ENCODE results near the gene STAM2. TPM values are rescaled to one million over a fixed set of nuclear protein-coding genes. Genes with fewer than 3 reads are reported as not detected.
A peak's percentile ranks its signal among the peaks of the same experiment; 100 is the strongest.
"Not testable (repeated sequence)": the region's sequence is repeated elsewhere in the genome, so short reads cannot be mapped to it uniquely, and the experiment has no call there.

Gene STAM2
- total RNA-seq, 4 donors from 2014 or later: 18.8 to 37.0 (median 33.9) TPM

DNA sequence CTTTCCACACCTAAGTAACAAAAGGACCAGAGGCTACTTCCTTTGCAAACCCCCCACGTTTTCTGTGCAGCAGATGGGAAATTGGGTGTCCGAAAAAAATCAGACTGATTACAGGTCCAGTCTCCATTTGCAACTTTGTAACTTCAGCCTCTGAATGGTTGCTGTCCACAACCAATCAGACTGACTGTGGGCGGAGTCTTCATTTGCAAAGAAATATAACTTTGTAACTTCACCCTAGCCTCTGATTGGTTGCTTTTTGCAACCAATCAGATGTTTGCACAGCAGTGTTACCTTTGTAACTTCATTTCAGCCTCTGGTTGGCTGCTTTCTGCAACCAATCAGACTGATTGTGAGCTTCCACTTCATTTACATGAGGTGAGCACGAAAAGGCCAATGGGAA lies 48.9 kb downstream of the STAM2 start:
- Histone ChIP-seq H3K9me3 (no peaks in the 10 kb centered on the region), H3K27me3 (no peaks in the 10 kb centered on the region), H3K4me1 (no peaks in the 10 kb centered on the region), H3K4me3 (no peak overlapping the region), H3K36me3 (peaks cover 0 to 92% (median 0%) of the 10 kb centered on the region in 3 donors), H3K27ac (no peak overlapping the region)
- no peak for DNase-seq
- TF ChIP-seq CTCF (IDR thresholded peaks at IDR 0.05): no peak
- TF ChIP-seq POLR2A (IDR thresholded peaks at IDR 0.05): no peak
- WGBS, 2 donors: 88 to 95% methylated on average over 4 of the region's 4 CpGs
- intact Hi-C loops (cut with DNase I): no loop called here

DNA sequence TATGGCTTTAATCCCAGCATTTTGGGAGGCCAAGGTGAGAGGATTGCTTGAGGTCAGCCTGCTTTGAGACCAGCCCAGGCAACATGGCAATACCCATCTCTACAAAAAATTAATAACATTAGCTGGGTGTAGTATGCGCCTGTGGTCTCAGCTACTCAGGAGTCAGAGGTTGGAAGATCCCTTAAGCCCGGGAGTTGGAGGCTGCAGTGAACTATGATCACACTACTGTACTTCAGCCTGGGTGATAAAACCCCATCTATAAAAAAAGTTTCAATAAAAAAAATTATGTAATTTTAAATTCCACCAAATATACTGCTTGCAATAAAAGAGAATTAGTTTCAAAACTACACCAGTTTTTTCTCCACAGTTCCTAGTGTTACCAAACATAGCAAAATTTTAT lies 53.4 kb downstream of the STAM2 start:
- Histone ChIP-seq H3K36me3 (peaks cover 0 to 78% (median 0%) of the 10 kb centered on the region in 3 donors), H3K4me1 (no peaks in the 10 kb centered on the region)
- 95% methylated on average over 2 of the region's 2 CpGs for WGBS, 2 donors

DNA sequence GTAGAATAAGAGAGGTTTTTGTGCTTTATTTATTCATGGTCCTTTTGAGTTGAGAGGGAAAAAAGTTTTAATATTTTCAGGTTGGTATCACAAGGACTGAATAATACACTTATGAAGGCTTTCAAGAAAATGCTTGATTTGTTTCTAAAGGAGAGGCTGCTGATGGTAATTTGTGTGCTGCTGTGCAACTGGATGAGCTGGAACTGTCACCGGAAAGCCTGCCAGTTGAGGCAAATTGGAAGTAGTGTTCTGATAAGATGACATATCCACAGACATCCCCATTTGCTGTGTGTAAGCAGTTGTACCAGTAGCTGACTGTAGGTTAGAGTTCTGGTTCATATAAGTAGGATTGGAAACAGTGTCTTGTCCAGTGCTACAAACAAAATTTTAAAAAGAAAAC lies 55.1 kb downstream of the STAM2 start:
- WGBS, 2 donors: 89 to 92% methylated on average over 1 of the region's 1 CpG
- H3K27ac ChIP-seq: no peak overlapping the region
- H3K36me3 ChIP-seq: peaks cover 0 to 62% (median 0%) of the 10 kb centered on the region in 3 donors
- TF ChIP-seq CTCF (IDR thresholded peaks at IDR 0.05) (no peak), POLR2A (IDR thresholded peaks at IDR 0.05) (no peak)
- DNase-seq: no peak
- no peaks in the 10 kb centered on the region for H3K9me3 ChIP-seq
- H3K27me3 ChIP-seq: no peaks in the 10 kb centered on the region
- no peaks in the 10 kb centered on the region for H3K4me1 ChIP-seq
- intact Hi-C loops (cut with DNase I): no loop called here
- no peak overlapping the region for H3K4me3 ChIP-seq

More for the DNA sequence above, 53.4 kb downstream of the STAM2 start:
- no peak for DNase-seq
- Histone ChIP-seq H3K27ac (no peak overlapping the region), H3K4me3 (no peak overlapping the region), H3K27me3 (no peaks in the 10 kb centered on the region), H3K9me3 (no peaks in the 10 kb centered on the region)
- TF ChIP-seq CTCF (IDR thresholded peaks at IDR 0.05) (no peak), POLR2A (IDR thresholded peaks at IDR 0.05) (no peak)
- intact Hi-C loops (cut with DNase I): no loop called here

DNA sequence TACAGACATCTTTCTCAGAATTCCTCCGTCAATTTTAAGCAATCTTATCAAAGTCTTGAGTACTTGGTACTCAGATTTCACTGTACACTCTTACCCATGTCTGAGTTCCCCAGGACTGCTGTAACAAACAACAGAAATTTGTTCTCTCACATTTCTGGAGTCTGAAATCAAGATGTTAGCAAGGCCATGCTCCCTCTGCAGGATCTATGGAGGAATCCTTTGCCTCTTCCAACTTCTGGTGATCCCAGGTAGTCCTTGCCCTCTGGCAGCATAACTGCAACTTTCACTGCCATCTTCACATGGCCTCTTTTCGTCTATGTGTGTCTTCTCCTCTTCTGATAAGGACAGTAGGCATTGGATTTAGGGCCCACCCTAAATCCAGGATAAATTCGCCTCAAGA lies 59.6 kb downstream of the STAM2 start:
- intact Hi-C loops (cut with DNase I): loop anchor here (10.0 kb wide), 1 partner anchor 81 kb away; no protein-coding TSS in a partner anchor
- peaks cover 0 to 17% (median 0%) of the 10 kb centered on the region in 3 donors for H3K36me3 ChIP-seq
- WGBS, 2 donors: 76 to 85% methylated on average over 3 of the region's 3 CpGs
- no peak overlapping the region for H3K4me3 ChIP-seq
- DNase-seq: no peak
- H3K27me3 ChIP-seq: no peaks in the 10 kb centered on the region
- no peak overlapping the region for H3K27ac ChIP-seq
- H3K4me1 ChIP-seq: no peaks in the 10 kb centered on the region
- no peaks in the 10 kb centered on the region for H3K9me3 ChIP-seq
- TF ChIP-seq CTCF (IDR thresholded peaks at IDR 0.05) (peak in 1 of 6 experiments; percentile 32), POLR2A (IDR thresholded peaks at IDR 0.05) (no peak)

DNA sequence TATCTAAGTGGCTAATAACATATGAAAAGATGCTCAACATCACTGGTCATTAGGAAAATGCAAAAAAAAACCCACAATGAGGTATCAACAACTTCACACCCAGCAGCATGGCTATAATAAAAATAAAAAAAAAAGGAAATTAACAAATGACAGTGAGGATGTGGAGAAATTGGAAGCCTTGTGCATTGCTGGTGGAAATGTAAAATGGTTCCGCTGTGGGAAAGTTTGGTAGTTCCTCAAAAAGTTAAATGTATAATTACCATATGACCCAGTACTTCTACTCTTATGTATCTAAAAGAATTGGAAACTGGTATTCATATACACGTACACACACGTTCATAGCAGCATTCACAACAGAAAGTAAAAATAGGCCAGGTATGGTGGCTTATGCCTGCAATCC lies 61.2 kb downstream of the STAM2 start:
- 70 to 82% methylated on average over 3 of the region's 3 CpGs for WGBS, 2 donors
- H3K4me1 ChIP-seq: no peaks in the 10 kb centered on the region
- H3K36me3 ChIP-seq: peaks cover 0 to 2% (median 0%) of the 10 kb centered on the region in 3 donors
- DNase-seq: no peak
- H3K4me3 ChIP-seq: no peak overlapping the region
- TF ChIP-seq POLR2A (IDR thresholded peaks at IDR 0.05) (no peak), CTCF (IDR thresholded peaks at IDR 0.05) (no peak)
- no peak overlapping the region for H3K27ac ChIP-seq
- H3K9me3 ChIP-seq: no peaks in the 10 kb centered on the region
- intact Hi-C loops (cut with DNase I): loop anchor here (10.0 kb wide), 1 partner anchor 80 kb away; no protein-coding TSS in a partner anchor
- no peaks in the 10 kb centered on the region for H3K27me3 ChIP-seq

DNA sequence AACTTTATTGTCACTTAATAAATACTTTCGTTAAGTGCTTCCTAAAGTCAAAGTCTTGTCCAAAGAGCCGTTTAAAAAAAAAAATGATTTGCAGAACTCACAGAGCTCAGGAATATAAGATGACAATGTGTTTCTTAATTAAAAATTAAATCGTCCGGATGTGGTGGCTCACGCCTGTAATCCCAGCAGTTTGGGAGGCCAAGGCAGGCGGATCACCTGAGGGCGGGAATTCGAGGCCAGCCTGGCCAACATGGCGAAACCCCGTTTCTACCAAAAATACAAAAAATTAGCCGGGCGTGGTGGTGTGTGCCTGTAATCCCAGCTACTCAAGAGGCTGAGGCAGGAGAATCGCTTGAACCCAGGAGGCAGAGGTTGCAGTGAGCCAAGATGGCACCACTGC lies 68.4 kb downstream of the STAM2 start:
- H3K4me1 ChIP-seq; intact Hi-C loops (cut with DNase I); H3K4me3 ChIP-seq; H3K36me3 ChIP-seq; H3K27ac ChIP-seq; H3K9me3 ChIP-seq; DNase-seq; H3K27me3 ChIP-seq: not testable (repeated sequence)
- WGBS, 2 donors: 83 to 88% methylated on average over 7 to 12 of the region's 13 CpGs

All from esophagus squamous epithelium (tissue), 5 donors.